HepG2 (cell line): ENCODE results near the gene CAMK2N2. TPM values are rescaled to one million over a fixed set of nuclear protein-coding genes. Genes with fewer than 3 reads are reported as not detected.

Experiments used
- BCLAF1 ChIP-seq: fragments of 450-650 bp; IDR thresholded peaks from 2 replicates; pipeline ENCODE4 v1.6.1; 2017; ENCODE audit warnings: mild to moderate bottlenecking
- GTF3A ChIP-seq: sonication (generic); formaldehyde crosslinking; conservative IDR thresholded peaks from 2 replicates; pipeline ENCODE4 v1.4.0; 2020; ENCODE audit warnings: mild to moderate bottlenecking, missing genetic modification reagents
- KMT2A ChIP-seq: sonication (generic); formaldehyde crosslinking; IDR thresholded peaks from 2 replicates; pipeline ENCODE4 v1.4.0; 2020; ENCODE audit warnings: missing genetic modification reagents
- NFYB ChIP-seq: sonication (generic); formaldehyde crosslinking; IDR thresholded peaks from 2 replicates; pipeline ENCODE4 v1.4.0; 2020; ENCODE audit warnings: missing genetic modification reagents
- PLSCR1 ChIP-seq: sonication (generic); formaldehyde crosslinking; IDR thresholded peaks from 2 replicates; pipeline ENCODE4 v1.5.0; 2020; ENCODE audit warnings: missing genetic modification reagents, mild to moderate bottlenecking, borderline replicate concordance
- RFX1 ChIP-seq: fragments of 450-650 bp; IDR thresholded peaks from 2 replicates; pipeline ENCODE4 v1.6.1; 2017
- SKIL ChIP-seq: sonication (generic); formaldehyde crosslinking; IDR thresholded peaks from 2 replicates; pipeline ENCODE4 v1.8.0; 2022; ENCODE audit warnings: missing genetic modification reagents, mild to moderate bottlenecking, moderate library complexity, borderline replicate concordance
- SP2 ChIP-seq: sonication (generic); formaldehyde crosslinking; IDR thresholded peaks from 2 replicates; pipeline ENCODE4 v1.5.1; 2020; ENCODE audit warnings: mild to moderate bottlenecking, missing genetic modification reagents
- ZKSCAN5 ChIP-seq: sonication (generic); formaldehyde crosslinking; IDR thresholded peaks from 2 replicates; pipeline ENCODE4 v1.5.1; 2020; ENCODE audit warnings: mild to moderate bottlenecking, missing genetic modification reagents
- ZNF136 ChIP-seq: sonication (generic); formaldehyde crosslinking; IDR thresholded peaks from 2 replicates; pipeline ENCODE4 v1.8.1; 2022; ENCODE audit warnings: low read depth, mild to moderate bottlenecking, moderate library complexity, missing genetic modification reagents
- ZNF263 ChIP-seq: sonication (generic); formaldehyde crosslinking; IDR thresholded peaks from 2 replicates; pipeline ENCODE4 v1.4.0; 2020; ENCODE audit warnings: missing genetic modification reagents
- ZNF274 ChIP-seq: sonication (generic); formaldehyde crosslinking; IDR thresholded peaks from 2 replicates; pipeline ENCODE4 v1.5.1; 2020; ENCODE audit warnings: mild to moderate bottlenecking, missing genetic modification reagents
- ZNF407 ChIP-seq: sonication (generic); formaldehyde crosslinking; IDR thresholded peaks from one replicate; pipeline ENCODE4 v1.5.1; 2020; ENCODE audit warnings: mild to moderate bottlenecking, missing genetic modification reagents; ENCODE audit errors: not compliant biosample characterization
- ZNF674 ChIP-seq: sonication (generic); formaldehyde crosslinking; IDR thresholded peaks from 2 replicates; pipeline ENCODE4 v1.5.0; 2020; ENCODE audit warnings: low read depth, mild to moderate bottlenecking, missing genetic modification reagents
- polyA plus RNA-seq, 8 experiments: library from polyadenylated mRNA; depleted of rRNA in 3 of 8; stranded (reverse) in 7 of 8; unstranded in 1 of 8; fragments of >200 nt; fragmentation: Illumina TruSeq in 4 of 8; extraction: Trizol in 4 of 8; gene quantifications; 2 replicates each; pipeline versions ENCODE4 v1.2.1 to v1.2.3, GENCODE V29; 2011 to 2016; ENCODE audit warnings: low read depth in 4 of 8, missing spikeins in 1 of 8, mixed read lengths in 1 of 8; ENCODE audit not compliant: insufficient read depth in 1 of 8
- total RNA-seq, 5 experiments: library from RNA; depleted of rRNA; stranded (reverse); fragments of >200 nt; fragmentation: Illumina TruSeq; extraction: Trizol; gene quantifications; 2 replicates each; pipeline ENCODE4 v1.2.3, GENCODE V29; 2016; ENCODE audit warnings: low read depth in 1 of 5

The CAMK2N2 gene
- total and polyA plus RNA-seq, 2 of the 13 experiments (the other 11 are each of a cell fraction or from before 2014, with no cell fraction given) = 0.12 to 0.27 TPM

- TF ChIP-seq ZNF407 = no peak
- TF ChIP-seq NFYB (CRISPR knock-in tag) = peak; percentile 72
- TF ChIP-seq GTF3A (CRISPR knock-in tag) = no peak
- no peak for TF ChIP-seq ZNF136 (CRISPR knock-in tag)
- TF ChIP-seq BCLAF1 = no peak
- TF ChIP-seq KMT2A (CRISPR knock-in tag) = peak; percentile 31; the same call in 1 of the 2 replicates
- no peak for TF ChIP-seq SP2
- TF ChIP-seq ZNF263 (CRISPR knock-in tag) = no peak
- TF ChIP-seq ZNF674 (CRISPR knock-in tag) = no peak
- TF ChIP-seq SKIL (CRISPR knock-in tag) = no peak
- TF ChIP-seq ZNF274 (CRISPR knock-in tag) = no peak
- TF ChIP-seq PLSCR1 (CRISPR knock-in tag) = no peak
- no peak for TF ChIP-seq ZKSCAN5 (CRISPR knock-in tag)
- TF ChIP-seq RFX1 = no peak
Measured at GRCh38 chr3:184249412-184250166, 11.8 kb downstream of the CAMK2N2 start, which contains the start of gene EEF1AKMT4 (continued).
